Neural cell (in vitro differentiated cells): ENCODE data around the gene TF. TPM values are rescaled to one million over a fixed set of nuclear protein-coding genes. Genes with fewer than 3 reads are reported as not detected.

Experiments used
- H2AFZ ChIP-seq: fragments of 200-600, 300-800 bp; sonication (generic), shearing (Covaris generic); 2 replicates; pipeline ENCODE4 v1.6.0; 2014; ENCODE audit warnings: low read depth, mild to moderate bottlenecking, antibody characterized with exemption, low read length, moderate library complexity
- H3F3A ChIP-seq: fragments of 200-600 bp; shearing (Covaris generic); 2 replicates; pipeline ENCODE4 v1.6.1; 2016; ENCODE audit warnings: mild to moderate bottlenecking, moderate library complexity, mixed read lengths, antibody characterized with exemption, low read length; ENCODE audit not compliant: insufficient read depth, poor library complexity, severe bottlenecking
- H3K27ac ChIP-seq: fragments of 200-600, 300-800 bp; sonication (generic), shearing (Covaris generic); 2 replicates; pipeline ENCODE4 v1.5.1; 2014; ENCODE audit warnings: mild to moderate bottlenecking, low read length, moderate library complexity
- H3K27me3 ChIP-seq: fragments of 300-800, 200-600 bp; sonication (generic), shearing (Covaris generic); 2 replicates; pipeline ENCODE4 v1.6.0; 2014; ENCODE audit warnings: mild to moderate bottlenecking, low read depth, low read length, moderate library complexity; ENCODE audit not compliant: insufficient read depth
- H3K36me3 ChIP-seq: fragments of 300-800, 200-600 bp; sonication (generic), shearing (Covaris generic); 2 replicates; pipeline ENCODE4 v1.5.1; 2014; ENCODE audit warnings: mild to moderate bottlenecking, antibody characterized with exemption, low read length, moderate library complexity; ENCODE audit not compliant: insufficient read depth
- H3K4me2 ChIP-seq: fragments of 300-800, 200-600 bp; sonication (generic), shearing (Covaris generic); 2 replicates; pipeline ENCODE4 v1.6.0; 2014; ENCODE audit warnings: mild to moderate bottlenecking, low read length
- H3K4me3 ChIP-seq: fragments of 300-800, 200-600 bp; sonication (generic), shearing (Covaris generic); 2 replicates; pipeline ENCODE4 v1.5.1; 2014; ENCODE audit warnings: mild to moderate bottlenecking, low read length, moderate library complexity
- H3K79me2 ChIP-seq: fragments of 200-600 bp; shearing (Covaris generic); replicated peaks from 2 replicates; pipeline ENCODE4 v1.6.0; 2014; ENCODE audit warnings: mild to moderate bottlenecking, low read length, moderate library complexity; ENCODE audit not compliant: insufficient read depth
- H3K9ac ChIP-seq: fragments of 300-800, 200-600 bp; sonication (generic), shearing (Covaris generic); 2 replicates; pipeline ENCODE4 v1.6.1; 2016; ENCODE audit warnings: mild to moderate bottlenecking, low read length, mixed read lengths
- H3K9me2 ChIP-seq: fragments of 200-600 bp; shearing (Covaris generic); 2 replicates; pipeline ENCODE4 v1.6.1; 2016; ENCODE audit warnings: mild to moderate bottlenecking, low read length, mixed read lengths; ENCODE audit not compliant: insufficient read depth
- H3K9me3 ChIP-seq: fragments of 200-600, 300-800 bp; sonication (generic), shearing (Covaris generic); 2 replicates; pipeline ENCODE4 v1.6.1; 2016; ENCODE audit warnings: mild to moderate bottlenecking, mixed run types, low read length, moderate library complexity, mixed read lengths
- H4K20me1 ChIP-seq: fragments of 200-600 bp; shearing (Covaris generic); 2 replicates; pipeline ENCODE4 v1.6.1; 2016; ENCODE audit warnings: mild to moderate bottlenecking, mixed run types; ENCODE audit not compliant: insufficient read depth
- EP300 ChIP-seq: fragments of 450-650 bp; conservative IDR thresholded peaks from 2 replicates; pipeline ENCODE4 v1.6.1; 2014; ENCODE audit warnings: antibody characterized with exemption, mild to moderate bottlenecking, moderate library complexity; ENCODE audit not compliant: poor library complexity, severe bottlenecking
- EZH2 ChIP-seq: fragments of 200-600, 300-800 bp; shearing (Covaris generic), sonication (generic); IDR thresholded peaks from 2 replicates; pipeline ENCODE4 v1.6.1; 2014; ENCODE audit warnings: antibody characterized with exemption, low read length, borderline replicate concordance, mild to moderate bottlenecking; ENCODE audit not compliant: insufficient read depth, poor library complexity, severe bottlenecking
- MXI1 ChIP-seq: fragments of 450-650 bp; conservative IDR thresholded peaks from 2 replicates; pipeline ENCODE4 v1.6.1; 2014; ENCODE audit warnings: antibody characterized with exemption, mild to moderate bottlenecking; ENCODE audit not compliant: poor library complexity, severe bottlenecking
- POLR2AphosphoS5 ChIP-seq: IDR thresholded peaks from 2 replicates; pipeline ENCODE4 v1.6.1; 2012
- RAD21 ChIP-seq: fragments of 450-650 bp; conservative IDR thresholded peaks from 2 replicates; pipeline ENCODE4 v1.6.1; 2014; ENCODE audit warnings: antibody characterized with exemption, mild to moderate bottlenecking, moderate library complexity
- SMC3 ChIP-seq: fragments of 450-650 bp; conservative IDR thresholded peaks from 2 replicates; pipeline ENCODE4 v1.6.1; 2014; ENCODE audit warnings: antibody characterized with exemption, mild to moderate bottlenecking, moderate library complexity; ENCODE audit not compliant: poor library complexity
- TAF1 ChIP-seq: IDR thresholded peaks from 2 replicates; pipeline ENCODE4 v1.6.1; 2012; ENCODE audit warnings: low read depth
- polyA plus RNA-seq: library from polyadenylated mRNA; depleted of rRNA; stranded (reverse); fragments of >200 nt; gene quantifications from 2 replicates; pipeline ENCODE4 v1.2.3, GENCODE V29; 2014
- TF ChIP-seq, protein P1 (sequence below): IDR thresholded peaks from 2 replicates; pipeline ENCODE4 v1.6.1; 2012; ENCODE audit warnings: borderline replicate concordance
- TF ChIP-seq, protein P2 (sequence below): fragments of 450-650 bp; IDR thresholded peaks from 2 replicates; pipeline ENCODE4 v1.5.1; 2014; ENCODE audit warnings: antibody characterized with exemption, mild to moderate bottlenecking, moderate library complexity; ENCODE audit not compliant: poor library complexity, severe bottlenecking

Gene TF
- polyA plus RNA-seq, 1 donor from 2014 or later: 1.4 TPM

DNA sequence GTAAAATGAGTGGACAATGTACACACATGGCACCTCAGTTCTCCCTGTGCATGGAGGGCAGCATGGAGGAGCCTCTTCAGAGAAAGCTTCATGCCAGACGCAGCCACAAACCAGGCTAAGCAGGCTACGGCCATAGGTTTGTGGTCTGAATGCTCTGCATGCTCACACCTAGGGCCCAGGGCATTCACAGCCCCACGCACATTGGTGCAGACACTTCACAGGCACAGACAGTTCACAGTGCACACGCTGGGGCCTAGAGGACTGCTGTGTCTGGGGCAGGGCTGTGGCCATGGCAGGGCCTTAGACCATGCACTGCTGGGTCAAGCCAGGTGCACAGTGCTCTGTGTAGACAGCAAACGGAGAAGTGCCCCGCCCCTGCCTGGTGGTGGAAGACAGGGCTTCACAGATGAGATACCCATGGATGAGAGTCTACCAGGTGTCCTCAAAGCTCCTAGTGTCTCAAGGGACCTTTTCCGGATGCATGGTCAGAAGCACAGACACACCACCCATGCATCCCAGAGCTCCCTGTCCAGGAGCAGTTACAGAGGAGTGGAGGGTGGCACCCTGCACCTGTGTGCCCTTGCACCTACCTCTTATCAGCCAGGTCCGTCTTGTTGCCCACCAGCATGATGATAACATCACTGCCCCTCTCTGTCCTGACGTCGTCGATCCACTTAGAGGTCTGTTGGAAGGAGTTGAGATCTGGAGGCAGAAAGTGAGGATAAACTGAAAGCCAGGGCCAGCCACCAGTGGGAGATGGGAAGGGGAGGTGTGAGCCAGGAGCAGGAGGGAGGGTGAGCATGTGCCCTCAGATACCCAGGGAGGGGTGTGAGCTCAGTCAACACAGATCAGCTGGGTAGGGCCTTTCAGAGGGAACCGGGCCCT lies 93.0 kb downstream of the TF start:
- Histone ChIP-seq H3K27ac (no peak overlapping the region), H3K36me3 (no peaks in the 10 kb centered on the region), H2AFZ (no peak overlapping the region), H3K27me3 (no peaks in the 10 kb centered on the region), H3K79me2 (no peaks in the 10 kb centered on the region), H4K20me1 (no peaks in the 10 kb centered on the region), H3K9me3 (no peaks in the 10 kb centered on the region), H3K9me2 (no peaks in the 10 kb centered on the region), H3K9ac (no peak overlapping the region), H3K4me3 (no peak overlapping the region), H3F3A (no peaks in the 10 kb centered on the region), H3K4me2 (no peak overlapping the region)
- TF ChIP-seq TAF1 (no peak), RAD21 (no peak), SMC3 (no peak), EZH2 (no peak), EP300 (no peak), MXI1 (no peak), POLR2AphosphoS5 (no peak)
- TF ChIP-seq, protein P1, sequence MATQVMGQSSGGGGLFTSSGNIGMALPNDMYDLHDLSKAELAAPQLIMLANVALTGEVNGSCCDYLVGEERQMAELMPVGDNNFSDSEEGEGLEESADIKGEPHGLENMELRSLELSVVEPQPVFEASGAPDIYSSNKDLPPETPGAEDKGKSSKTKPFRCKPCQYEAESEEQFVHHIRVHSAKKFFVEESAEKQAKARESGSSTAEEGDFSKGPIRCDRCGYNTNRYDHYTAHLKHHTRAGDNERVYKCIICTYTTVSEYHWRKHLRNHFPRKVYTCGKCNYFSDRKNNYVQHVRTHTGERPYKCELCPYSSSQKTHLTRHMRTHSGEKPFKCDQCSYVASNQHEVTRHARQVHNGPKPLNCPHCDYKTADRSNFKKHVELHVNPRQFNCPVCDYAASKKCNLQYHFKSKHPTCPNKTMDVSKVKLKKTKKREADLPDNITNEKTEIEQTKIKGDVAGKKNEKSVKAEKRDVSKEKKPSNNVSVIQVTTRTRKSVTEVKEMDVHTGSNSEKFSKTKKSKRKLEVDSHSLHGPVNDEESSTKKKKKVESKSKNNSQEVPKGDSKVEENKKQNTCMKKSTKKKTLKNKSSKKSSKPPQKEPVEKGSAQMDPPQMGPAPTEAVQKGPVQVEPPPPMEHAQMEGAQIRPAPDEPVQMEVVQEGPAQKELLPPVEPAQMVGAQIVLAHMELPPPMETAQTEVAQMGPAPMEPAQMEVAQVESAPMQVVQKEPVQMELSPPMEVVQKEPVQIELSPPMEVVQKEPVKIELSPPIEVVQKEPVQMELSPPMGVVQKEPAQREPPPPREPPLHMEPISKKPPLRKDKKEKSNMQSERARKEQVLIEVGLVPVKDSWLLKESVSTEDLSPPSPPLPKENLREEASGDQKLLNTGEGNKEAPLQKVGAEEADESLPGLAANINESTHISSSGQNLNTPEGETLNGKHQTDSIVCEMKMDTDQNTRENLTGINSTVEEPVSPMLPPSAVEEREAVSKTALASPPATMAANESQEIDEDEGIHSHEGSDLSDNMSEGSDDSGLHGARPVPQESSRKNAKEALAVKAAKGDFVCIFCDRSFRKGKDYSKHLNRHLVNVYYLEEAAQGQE: no peak
- TF ChIP-seq, protein P2, sequence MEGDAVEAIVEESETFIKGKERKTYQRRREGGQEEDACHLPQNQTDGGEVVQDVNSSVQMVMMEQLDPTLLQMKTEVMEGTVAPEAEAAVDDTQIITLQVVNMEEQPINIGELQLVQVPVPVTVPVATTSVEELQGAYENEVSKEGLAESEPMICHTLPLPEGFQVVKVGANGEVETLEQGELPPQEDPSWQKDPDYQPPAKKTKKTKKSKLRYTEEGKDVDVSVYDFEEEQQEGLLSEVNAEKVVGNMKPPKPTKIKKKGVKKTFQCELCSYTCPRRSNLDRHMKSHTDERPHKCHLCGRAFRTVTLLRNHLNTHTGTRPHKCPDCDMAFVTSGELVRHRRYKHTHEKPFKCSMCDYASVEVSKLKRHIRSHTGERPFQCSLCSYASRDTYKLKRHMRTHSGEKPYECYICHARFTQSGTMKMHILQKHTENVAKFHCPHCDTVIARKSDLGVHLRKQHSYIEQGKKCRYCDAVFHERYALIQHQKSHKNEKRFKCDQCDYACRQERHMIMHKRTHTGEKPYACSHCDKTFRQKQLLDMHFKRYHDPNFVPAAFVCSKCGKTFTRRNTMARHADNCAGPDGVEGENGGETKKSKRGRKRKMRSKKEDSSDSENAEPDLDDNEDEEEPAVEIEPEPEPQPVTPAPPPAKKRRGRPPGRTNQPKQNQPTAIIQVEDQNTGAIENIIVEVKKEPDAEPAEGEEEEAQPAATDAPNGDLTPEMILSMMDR: no peak

DNA sequence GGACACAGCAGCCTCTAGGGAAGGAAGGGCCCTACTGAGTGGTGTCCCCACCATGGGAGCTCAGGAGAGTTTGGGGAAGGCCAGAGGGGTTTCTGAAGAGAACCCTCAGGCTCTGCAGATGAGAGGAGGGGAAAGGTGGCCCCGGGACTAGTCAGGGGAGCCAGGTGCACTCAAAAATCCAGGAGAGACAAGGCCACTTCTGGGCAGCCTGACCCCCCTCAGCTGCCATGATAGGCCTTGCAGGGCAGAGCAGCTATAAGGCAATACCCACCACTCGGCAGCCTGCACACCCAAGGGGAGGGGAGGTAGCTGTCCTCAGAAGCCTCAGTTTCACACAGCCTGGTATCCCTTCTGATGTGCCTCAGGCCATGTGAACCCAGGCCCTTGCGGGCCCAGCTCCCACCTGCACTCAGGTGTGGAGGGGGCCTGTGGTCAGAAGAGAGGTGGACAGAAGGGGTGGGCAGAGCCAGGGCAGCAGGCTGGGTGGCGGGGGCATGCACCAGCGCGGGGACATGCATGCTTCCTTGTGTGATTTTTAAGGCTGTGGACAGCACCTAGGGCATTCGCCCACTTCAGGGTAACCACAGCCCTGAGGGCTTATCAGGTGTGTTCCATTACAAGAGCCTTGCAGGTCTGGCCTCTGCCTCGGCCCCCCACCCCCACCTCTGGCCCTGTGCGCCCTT lies 94.0 kb downstream of the TF start:
- Histone ChIP-seq H3K4me2 (no peak overlapping the region), H3K9ac (no peak overlapping the region), H3K27ac (no peak overlapping the region), H3K9me3 (no peaks in the 10 kb centered on the region), H3K27me3 (no peaks in the 10 kb centered on the region), H4K20me1 (no peaks in the 10 kb centered on the region), H3K79me2 (no peaks in the 10 kb centered on the region), H3K9me2 (no peaks in the 10 kb centered on the region), H3K36me3 (no peaks in the 10 kb centered on the region), H2AFZ (no peak overlapping the region), H3K4me3 (no peak overlapping the region), H3F3A (no peaks in the 10 kb centered on the region)
- TF ChIP-seq, protein P1: no peak
- TF ChIP-seq EZH2: no peak
- TF ChIP-seq MXI1: no peak
- TF ChIP-seq EP300: no peak
- TF ChIP-seq TAF1: no peak
- no peak for TF ChIP-seq SMC3
- TF ChIP-seq RAD21: no peak
- TF ChIP-seq, protein P2: no peak
- no peak for TF ChIP-seq POLR2AphosphoS5
